ENCODE data around the gene ATRNL1. TPM values are rescaled to one million over a fixed set of nuclear protein-coding genes. Genes with fewer than 3 reads are reported as not detected.

The ATRNL1 gene
- total and polyA plus RNA-seq, 7 experiments from 2014 or later, result 0.46 to 1.0 TPM; not detected in 5

- H3K27ac ChIP-seq (ENCODE audit: low read depth, low read length), result no peak overlapping the region
- no peaks in the 10 kb centered on the region for H3K9me3 ChIP-seq (ENCODE audit: control insufficient read depth in 2 of 3, low read length in 3 of 3)
- H3K27ac Mint-ChIP-seq, result no peak overlapping the region
- no peak for DNase-seq
- ATAC-seq, result no peak
- ChIA-PET CTCF (interaction anchor here (0.8 kb wide), 1 partner anchor 260 kb away, joined by 3 read pairs; no protein-coding TSS in a partner anchor), POLR2A (no interaction called here)
- intact Hi-C loops (cut with micrococcal nuclease), result no loop called here
- peaks cover 0 to 4% (median 0%) of the 10 kb centered on the region in 5 donors for H3K36me3 Mint-ChIP-seq
- no peaks in the 10 kb centered on the region for H3K36me3 ChIP-seq (ENCODE audit: control insufficient read depth in 2 of 3, insufficient read depth in 3 of 3, low read length in 3 of 3)
- H3K27me3 Mint-ChIP-seq, result peaks cover 33 to 41% (median 39%) of the 10 kb centered on the region in 5 donors
- H3K9me3 Mint-ChIP-seq, result peaks cover 4 to 32% (median 10%) of the 10 kb centered on the region in 11 donors
- H3K4me3 Mint-ChIP-seq, result no peak overlapping the region
- no peaks in the 10 kb centered on the region for H3K27me3 ChIP-seq (ENCODE audit: control insufficient read depth in 2 of 2, insufficient read depth in 2 of 2, low read length in 2 of 2)
- no peak overlapping the region for H3K4me3 ChIP-seq (ENCODE audit: low read length)
- no peaks in the 10 kb centered on the region for H3K4me1 ChIP-seq (ENCODE audit: control insufficient read depth in 2 of 2, insufficient read depth in 2 of 2, low read length in 2 of 2)
- H3K4me1 Mint-ChIP-seq, result no peaks in the 10 kb centered on the region
Measured at GRCh38 chr10:115084277-115084850, 8.8 kb upstream of the ATRNL1 start.

GRCh38 chr10:115091161-115091560 is 2.0 kb upstream of the ATRNL1 start:
- Histone ChIP-seq H3K4me3 (ENCODE audit: low read length) (no peak overlapping the region), H3K9me3 (ENCODE audit: control insufficient read depth in 2 of 3, low read length in 3 of 3) (no peaks in the 10 kb centered on the region), H3K4me1 (ENCODE audit: control insufficient read depth in 2 of 2, insufficient read depth in 2 of 2, low read length in 2 of 2) (no peaks in the 10 kb centered on the region), H3K36me3 (ENCODE audit: control insufficient read depth in 2 of 3, insufficient read depth in 3 of 3, low read length in 3 of 3) (no peaks in the 10 kb centered on the region), H3K27me3 (ENCODE audit: control insufficient read depth in 2 of 2, insufficient read depth in 2 of 2, low read length in 2 of 2) (peaks cover 0 to 12% of the 10 kb centered on the region in 2 donors), H3K27ac (ENCODE audit: low read depth, low read length) (no peak overlapping the region)
- no peak for ATAC-seq
- Mint-ChIP-seq H3K27ac (no peak overlapping the region), H3K36me3 (peaks cover 0 to 4% (median 0%) of the 10 kb centered on the region in 5 donors), H3K4me3 (peak overlapping the region in 4 of 10 donors; percentile 5 to 82 (median 38)), H3K27me3 (peaks cover 60 to 72% (median 69%) of the 10 kb centered on the region in 5 donors), H3K9me3 (peaks cover 2 to 23% (median 7%) of the 10 kb centered on the region in 11 donors), H3K4me1 (peaks cover 7 to 20% (median 16%) of the 10 kb centered on the region in 7 donors)
- intact Hi-C loops (cut with micrococcal nuclease), result no loop called here
- POLR2A ChIA-PET, result no interaction called here
- no peak for DNase-seq
- CTCF ChIA-PET, result no interaction called here

DNA sequence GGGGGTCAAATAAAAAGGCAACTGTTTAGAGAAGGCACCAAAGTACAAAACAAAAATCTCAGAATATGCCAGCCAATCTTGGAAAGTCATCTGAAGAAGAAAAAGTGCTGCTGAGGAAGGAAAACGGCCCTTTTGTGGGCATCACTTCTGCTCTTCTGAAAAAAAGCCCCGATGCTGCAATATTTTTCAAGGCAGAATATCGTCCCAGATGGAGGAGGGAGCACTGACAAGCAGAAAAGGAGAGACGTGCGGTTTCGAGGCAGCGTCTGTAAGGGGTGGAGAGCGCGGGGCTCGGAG is 959 bp upstream of the ATRNL1 start:
- CTCF ChIA-PET, result no interaction called here
- POLR2A ChIA-PET, result no interaction called here
- H3K4me3 ChIP-seq (ENCODE audit: low read length), result no peak overlapping the region
- Mint-ChIP-seq H3K27ac (peak overlapping the region in 1 of 9 donors; percentile 26), H3K36me3 (peaks cover 0 to 4% (median 0%) of the 10 kb centered on the region in 5 donors), H3K4me1 (peaks cover 7 to 20% (median 16%) of the 10 kb centered on the region in 7 donors), H3K9me3 (peaks cover 0 to 18% (median 3%) of the 10 kb centered on the region in 11 donors), H3K27me3 (peaks cover 58 to 70% (median 65%) of the 10 kb centered on the region in 5 donors), H3K4me3 (peak overlapping the region; percentile 66 to 89 (median 83))
- no peaks in the 10 kb centered on the region for H3K9me3 ChIP-seq (ENCODE audit: control insufficient read depth in 2 of 3, low read length in 3 of 3)
- intact Hi-C loops (cut with micrococcal nuclease), result no loop called here
- H3K36me3 ChIP-seq (ENCODE audit: control insufficient read depth in 2 of 3, insufficient read depth in 3 of 3, low read length in 3 of 3), result no peaks in the 10 kb centered on the region
- H3K27ac ChIP-seq (ENCODE audit: low read depth, low read length), result no peak overlapping the region
- H3K27me3 ChIP-seq (ENCODE audit: control insufficient read depth in 2 of 2, insufficient read depth in 2 of 2, low read length in 2 of 2), result peaks cover 0 to 14% of the 10 kb centered on the region in 2 donors
- DNase-seq, result no peak
- no peaks in the 10 kb centered on the region for H3K4me1 ChIP-seq (ENCODE audit: control insufficient read depth in 2 of 2, insufficient read depth in 2 of 2, low read length in 2 of 2)
- no peak for ATAC-seq

- no peak overlapping the region for H3K27ac Mint-ChIP-seq
- H3K4me1 ChIP-seq (ENCODE audit: control insufficient read depth in 2 of 2, insufficient read depth in 2 of 2, low read length in 2 of 2), result no peaks in the 10 kb centered on the region
- no peak overlapping the region for H3K4me3 ChIP-seq (ENCODE audit: low read length)
- DNase-seq (peak in 5 of 9 donors; percentile 2 to 47 (median 7)), ATAC-seq (peak; percentile 68)
- no peaks in the 10 kb centered on the region for H3K9me3 ChIP-seq (ENCODE audit: control insufficient read depth in 2 of 3, low read length in 3 of 3)
- no peak overlapping the region for H3K27ac ChIP-seq (ENCODE audit: low read depth, low read length)
- ChIA-PET POLR2A (no interaction called here), CTCF (no interaction called here)
- H3K9me3 Mint-ChIP-seq, result peaks cover 0 to 14% (median 2%) of the 10 kb centered on the region in 11 donors
- H3K36me3 Mint-ChIP-seq, result peaks cover 0 to 4% (median 0%) of the 10 kb centered on the region in 5 donors
- no peaks in the 10 kb centered on the region for H3K36me3 ChIP-seq (ENCODE audit: control insufficient read depth in 2 of 3, insufficient read depth in 3 of 3, low read length in 3 of 3)
- intact Hi-C loops (cut with micrococcal nuclease), result no loop called here
- peaks cover 55 to 69% (median 62%) of the 10 kb centered on the region in 5 donors for H3K27me3 Mint-ChIP-seq
- H3K4me3 Mint-ChIP-seq, result peak overlapping the region; percentile 81 to 89 (median 84)
- H3K27me3 ChIP-seq (ENCODE audit: control insufficient read depth in 2 of 2, insufficient read depth in 2 of 2, low read length in 2 of 2), result peaks cover 0 to 14% of the 10 kb centered on the region in 2 donors
- peaks cover 7 to 20% (median 16%) of the 10 kb centered on the region in 7 donors for H3K4me1 Mint-ChIP-seq
Measured at GRCh38 chr10:115092555-115093285, 445 bp upstream of the ATRNL1 start.

DNA sequence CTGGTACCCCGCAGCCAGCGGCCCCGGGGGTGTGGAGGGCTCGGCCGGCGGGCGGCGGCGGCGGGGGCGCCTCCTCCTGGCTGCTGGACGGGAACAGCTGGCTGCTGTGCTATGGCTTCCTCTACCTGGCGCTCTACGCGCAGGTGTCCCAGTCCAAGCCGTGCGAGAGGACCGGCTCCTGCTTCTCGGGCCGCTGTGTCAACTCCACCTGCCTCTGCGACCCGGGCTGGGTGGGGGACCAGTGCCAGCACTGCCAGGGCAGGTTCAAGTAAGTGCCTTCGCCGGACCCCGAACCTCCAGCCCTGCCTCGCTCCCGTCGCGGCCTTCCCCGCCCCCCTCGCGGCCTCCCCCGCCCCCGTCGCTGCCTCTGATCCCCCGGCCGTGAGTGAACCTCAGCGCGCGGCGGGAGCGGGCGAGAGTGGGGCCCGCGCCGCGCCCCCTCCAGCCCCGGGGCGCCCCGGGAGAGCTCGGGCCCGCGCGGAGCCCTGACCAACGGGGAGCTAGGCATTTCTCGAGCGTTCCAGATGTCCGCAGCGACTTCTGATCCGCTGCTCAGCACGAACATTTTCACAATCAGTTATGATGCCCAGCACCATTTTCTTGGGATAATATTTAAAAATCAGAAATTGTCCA is 727 bp downstream of the ATRNL1 start:
- CTCF ChIA-PET, result no interaction called here
- intact Hi-C loops (cut with micrococcal nuclease), result no loop called here
- peak; percentile 16 for ATAC-seq

GRCh38 chr10:115094416-115095140 is 1.4 kb downstream of the ATRNL1 start:
- DNase-seq, result no peak
- H3K27ac Mint-ChIP-seq, result no peak overlapping the region
- H3K36me3 Mint-ChIP-seq, result peaks cover 0 to 4% (median 0%) of the 10 kb centered on the region in 5 donors
- no peak overlapping the region for H3K4me3 ChIP-seq (ENCODE audit: low read length)
- ATAC-seq, result no peak
- H3K9me3 ChIP-seq (ENCODE audit: control insufficient read depth in 2 of 3, low read length in 3 of 3), result no peaks in the 10 kb centered on the region
- H3K9me3 Mint-ChIP-seq, result no peaks in the 10 kb centered on the region
- H3K27me3 Mint-ChIP-seq, result peaks cover 45 to 61% (median 59%) of the 10 kb centered on the region in 5 donors
- intact Hi-C loops (cut with micrococcal nuclease), result no loop called here
- H3K4me1 Mint-ChIP-seq, result peaks cover 7 to 20% (median 16%) of the 10 kb centered on the region in 7 donors
- H3K27ac ChIP-seq (ENCODE audit: low read depth, low read length), result no peak overlapping the region
- peak overlapping the region; percentile 18 to 81 (median 70) for H3K4me3 Mint-ChIP-seq
- CTCF ChIA-PET, result no interaction called here
- no peaks in the 10 kb centered on the region for H3K36me3 ChIP-seq (ENCODE audit: control insufficient read depth in 2 of 3, insufficient read depth in 3 of 3, low read length in 3 of 3)
- no peaks in the 10 kb centered on the region for H3K4me1 ChIP-seq (ENCODE audit: control insufficient read depth in 2 of 2, insufficient read depth in 2 of 2, low read length in 2 of 2)
- peaks cover 0 to 14% of the 10 kb centered on the region in 2 donors for H3K27me3 ChIP-seq (ENCODE audit: control insufficient read depth in 2 of 2, insufficient read depth in 2 of 2, low read length in 2 of 2)
- POLR2A ChIA-PET, result no interaction called here

More for the DNA sequence above, 727 bp downstream of the ATRNL1 start:
- DNase-seq, result peak in 2 of 9 donors; percentile 1 to 25
- H3K36me3 ChIP-seq (ENCODE audit: control insufficient read depth in 2 of 3, insufficient read depth in 3 of 3, low read length in 3 of 3), result no peaks in the 10 kb centered on the region
- H3K27me3 ChIP-seq (ENCODE audit: control insufficient read depth in 2 of 2, insufficient read depth in 2 of 2, low read length in 2 of 2), result peaks cover 0 to 14% of the 10 kb centered on the region in 2 donors
- H3K4me1 ChIP-seq (ENCODE audit: control insufficient read depth in 2 of 2, insufficient read depth in 2 of 2, low read length in 2 of 2), result no peaks in the 10 kb centered on the region
- H3K9me3 ChIP-seq (ENCODE audit: control insufficient read depth in 2 of 3, low read length in 3 of 3), result no peaks in the 10 kb centered on the region
- POLR2A ChIA-PET, result no interaction called here
- Mint-ChIP-seq H3K27me3 (peaks cover 47 to 63% (median 59%) of the 10 kb centered on the region in 5 donors), H3K4me1 (peaks cover 7 to 20% (median 16%) of the 10 kb centered on the region in 7 donors), H3K9me3 (peaks cover 0 to 6% (median 0%) of the 10 kb centered on the region in 11 donors), H3K36me3 (peaks cover 0 to 4% (median 0%) of the 10 kb centered on the region in 5 donors), H3K27ac (no peak overlapping the region), H3K4me3 (peak overlapping the region; percentile 18 to 81 (median 70))
- H3K4me3 ChIP-seq (ENCODE audit: low read length), result no peak overlapping the region
- no peak overlapping the region for H3K27ac ChIP-seq (ENCODE audit: low read depth, low read length)
